GM19328 (cell line): ENCODE results near the gene HOXA4.

Experiments used
- ATAC-seq: cut with Tn5 transposase; IDR thresholded peaks from one replicate; pipeline ENCODE4 v1.9.1; 2021; ENCODE audit warnings: mild to moderate bottlenecking, moderate library complexity; ENCODE audit not compliant: unreplicated experiment

HOXA4 gene

DNA sequence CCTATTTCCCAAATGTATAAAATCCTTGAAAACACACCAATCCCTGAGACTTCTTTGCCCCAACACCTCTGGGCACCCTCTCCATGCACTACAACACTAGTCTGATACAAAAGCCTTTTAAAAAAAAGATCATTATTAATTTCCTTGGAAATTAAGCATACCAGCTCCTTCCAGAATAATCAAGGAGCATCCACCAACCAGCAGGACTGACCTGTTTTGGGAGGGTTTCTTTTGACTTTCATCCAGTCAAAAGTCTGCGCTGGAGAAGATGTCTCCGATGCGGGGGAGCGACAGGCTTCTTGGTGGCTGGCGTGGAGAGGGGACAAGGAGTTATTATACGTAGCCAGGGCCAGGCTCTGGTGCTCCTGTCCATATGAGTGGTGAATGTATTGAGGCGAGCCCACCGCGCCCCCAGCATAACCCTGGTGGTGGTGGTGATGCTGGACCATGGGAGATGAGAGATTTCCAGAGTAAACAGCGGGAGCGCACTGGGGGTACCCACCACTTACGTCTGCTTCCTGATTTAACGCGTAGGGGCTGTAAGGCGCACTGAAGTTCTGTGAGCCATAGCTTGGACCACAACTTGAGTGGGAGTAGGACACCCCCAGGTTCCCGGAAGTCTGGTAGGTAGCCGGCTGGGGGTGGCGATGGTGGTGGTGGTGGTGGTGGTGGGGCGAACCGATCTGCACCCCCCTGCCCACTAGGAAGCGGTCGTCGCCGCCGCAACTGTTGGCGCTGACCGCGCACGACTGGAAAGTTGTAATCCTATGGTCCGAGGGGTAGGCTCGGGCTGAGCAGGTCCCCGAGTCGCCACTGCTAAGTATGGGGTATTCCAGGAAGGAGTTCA, 35.3 kb downstream of the HOXA4 start:
- peak; percentile 5 for ATAC-seq

DNA sequence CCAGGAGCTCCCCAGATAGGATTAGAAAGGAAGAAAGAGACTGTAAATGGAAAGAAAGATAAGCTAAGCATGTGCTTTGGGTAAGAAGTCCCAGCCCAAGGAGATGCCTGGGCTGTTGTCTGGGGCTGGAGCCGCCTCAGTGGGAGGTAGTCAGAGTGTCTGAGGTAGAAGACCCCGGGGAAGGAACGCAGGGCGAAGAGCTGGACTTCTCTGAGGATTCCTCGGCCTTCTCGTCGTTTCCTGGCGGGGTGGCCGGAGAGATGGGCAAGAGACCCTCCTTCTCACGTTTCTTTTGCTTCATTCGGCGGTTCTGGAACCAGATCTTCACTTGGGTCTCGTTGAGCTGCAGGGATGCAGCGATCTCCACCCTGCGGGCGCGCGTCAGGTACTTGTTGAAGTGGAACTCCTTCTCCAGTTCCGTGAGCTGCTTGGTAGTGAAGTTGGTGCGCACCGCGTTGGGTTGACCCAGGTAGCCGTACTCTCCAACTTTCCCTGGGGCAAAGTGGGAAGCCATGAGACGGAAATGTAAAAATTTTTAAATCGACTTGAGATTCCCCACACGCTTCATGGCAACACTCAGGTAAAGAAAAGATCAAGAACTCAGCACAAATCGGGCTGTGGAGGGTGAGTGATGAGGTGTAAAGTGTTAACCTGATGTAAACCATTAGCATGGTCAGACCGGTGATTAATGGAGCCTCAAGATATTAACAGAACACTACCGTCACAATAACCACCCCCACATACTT, 36.1 kb downstream of the HOXA4 start:
- ATAC-seq, result no peak

DNA sequence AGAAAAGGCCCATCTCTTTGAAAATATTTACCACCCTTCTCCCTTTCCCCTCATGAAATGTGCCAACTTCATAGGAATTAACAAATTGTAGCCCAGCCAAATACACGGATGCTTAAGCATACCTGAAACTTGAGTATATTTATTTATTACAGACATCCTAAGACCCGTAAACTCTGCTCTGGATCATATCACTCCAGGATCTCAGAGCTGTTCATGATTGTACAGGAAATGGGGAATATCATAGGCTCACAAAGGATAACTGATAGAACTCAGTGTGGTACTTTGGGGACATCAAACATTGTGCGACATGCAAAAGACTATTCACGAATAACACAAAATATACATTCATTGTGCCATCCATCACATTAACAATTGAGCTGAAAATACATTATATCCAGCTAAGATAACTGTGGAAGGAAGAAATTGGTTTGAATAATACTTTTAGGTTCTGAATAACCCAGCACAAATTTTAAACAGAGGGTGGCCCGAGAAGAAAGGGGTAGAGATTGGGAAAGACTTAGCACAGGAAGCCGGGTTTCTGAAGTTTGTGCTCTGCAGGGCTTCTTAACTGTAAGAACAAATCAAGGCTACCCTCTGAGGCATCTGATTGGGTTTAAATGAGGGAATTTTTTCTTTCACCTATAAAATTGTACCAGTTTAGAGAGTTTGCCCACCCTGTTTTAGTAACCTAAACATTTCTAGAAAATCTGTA, 37.2 kb downstream of the HOXA4 start:
- no peak for ATAC-seq

DNA sequence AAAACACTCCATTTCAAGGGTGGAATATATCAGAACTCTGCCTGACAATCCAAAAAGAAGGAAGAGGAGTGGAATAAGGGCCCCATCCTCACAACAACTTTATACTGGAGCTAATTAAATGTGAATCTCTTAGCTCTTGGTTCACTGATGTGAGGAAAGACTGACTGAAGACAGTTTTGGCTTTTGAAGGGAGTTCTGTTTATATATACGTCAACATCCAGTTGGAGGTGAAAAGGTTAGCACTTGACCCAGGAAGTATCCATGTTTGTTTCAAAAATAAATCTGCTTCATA, 37.8 kb downstream of the HOXA4 start:
- ATAC-seq, result no peak

DNA sequence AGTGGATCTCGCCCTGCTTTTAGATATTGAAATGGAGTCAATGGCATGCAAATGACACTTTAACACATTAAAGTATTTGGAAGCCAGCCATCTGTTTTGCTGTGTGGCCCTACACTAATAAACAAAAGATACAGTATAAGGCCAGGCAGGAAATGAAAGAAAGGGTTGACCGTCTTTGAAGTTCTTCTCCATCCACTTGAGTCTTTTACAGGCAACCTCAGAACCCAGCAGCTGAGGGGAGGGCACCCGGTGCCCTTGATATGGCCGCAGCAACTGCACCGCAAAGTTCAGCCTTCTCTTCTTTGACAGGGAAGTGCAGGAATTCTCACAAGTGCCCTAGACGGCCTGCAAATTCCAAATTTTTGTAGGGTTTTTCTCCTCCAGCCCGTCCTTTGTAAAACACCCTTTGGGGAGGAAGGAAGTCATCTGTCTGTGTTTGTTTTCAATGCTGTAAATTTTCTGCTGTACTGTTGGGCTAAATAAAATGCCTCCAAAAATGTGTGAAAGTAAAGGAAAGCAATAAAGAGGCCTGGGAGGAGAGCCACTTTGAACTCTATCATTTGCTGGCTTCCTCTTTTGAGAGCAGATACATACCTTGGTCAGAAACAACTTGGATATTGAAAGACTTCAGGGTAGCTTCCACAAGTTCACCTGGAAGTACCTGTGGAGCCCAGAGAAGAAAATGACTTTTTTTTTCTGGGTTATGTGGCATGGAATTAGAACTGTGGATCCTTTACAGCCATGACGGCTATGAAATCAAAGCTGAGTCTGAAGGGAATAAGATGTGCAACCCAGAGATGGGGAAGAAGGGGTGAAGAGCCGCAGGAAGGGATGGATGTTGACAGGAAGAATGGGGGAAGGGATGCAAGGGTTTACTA, 38.4 kb downstream of the HOXA4 start:
- no peak for ATAC-seq

DNA sequence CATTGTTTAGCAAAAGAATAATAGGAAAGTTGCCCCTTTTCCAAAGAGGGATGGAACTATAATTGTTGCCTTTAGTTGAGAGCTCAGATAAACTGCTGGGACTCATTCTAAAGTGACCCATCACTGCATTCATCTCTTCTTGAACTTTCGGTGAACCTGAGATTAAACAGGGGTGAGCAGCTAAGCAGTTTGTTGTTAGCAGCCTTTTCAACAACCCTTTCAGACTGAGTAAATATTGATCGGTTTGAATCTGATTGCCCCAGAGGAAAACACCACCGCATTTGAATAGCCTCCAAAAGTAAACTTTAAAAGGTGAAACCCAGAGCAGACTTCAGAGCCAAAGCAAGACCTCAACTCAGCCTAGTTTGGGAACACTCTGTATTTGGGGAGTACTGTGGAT, 39.5 kb downstream of the HOXA4 start:
- no peak for ATAC-seq

DNA sequence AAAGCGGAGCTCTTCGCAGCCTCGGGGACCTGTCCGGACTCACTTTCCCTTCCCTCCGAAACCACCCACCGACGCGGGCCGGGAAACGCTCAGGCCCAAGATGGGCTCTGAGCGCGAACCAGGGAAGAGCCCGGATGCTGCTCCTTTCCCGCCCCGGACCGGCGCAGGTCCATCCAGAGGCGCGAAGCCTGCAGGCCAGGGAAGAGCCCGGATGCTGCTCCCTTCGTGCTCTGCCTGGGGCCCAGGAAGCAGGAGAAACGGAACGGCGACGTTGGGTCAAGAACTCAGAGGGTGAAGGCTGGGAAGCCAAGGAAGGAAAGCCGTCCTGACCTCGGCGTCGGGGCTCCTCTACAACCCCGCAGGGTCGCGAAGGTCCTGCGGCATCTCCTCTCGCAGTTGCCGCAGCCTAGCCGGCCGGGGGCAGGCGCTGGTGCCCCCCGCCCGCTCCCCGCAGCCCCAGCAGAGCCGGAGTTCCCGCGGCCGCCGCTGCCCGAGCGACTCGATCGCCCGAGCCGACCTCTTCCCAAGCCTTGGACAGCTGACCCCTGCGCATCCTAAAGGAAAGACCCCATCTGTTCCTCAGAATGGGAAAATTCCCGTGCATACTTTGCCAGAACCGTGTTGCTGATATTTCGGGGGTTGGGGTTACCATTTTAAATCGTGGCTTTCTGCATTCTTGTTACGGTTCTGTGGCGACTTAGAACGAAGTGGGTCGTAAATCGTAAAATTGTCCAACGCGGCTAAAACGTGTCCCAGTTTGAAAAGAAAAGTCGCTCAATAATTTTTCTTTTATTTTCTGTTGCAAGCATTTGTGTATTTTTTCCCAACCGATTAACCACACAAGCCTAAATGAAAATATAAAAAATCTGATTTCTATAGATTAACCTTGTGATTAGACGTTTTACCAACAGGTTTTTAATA, 42.3 kb downstream of the HOXA4 start:
- ATAC-seq, result no peak

DNA sequence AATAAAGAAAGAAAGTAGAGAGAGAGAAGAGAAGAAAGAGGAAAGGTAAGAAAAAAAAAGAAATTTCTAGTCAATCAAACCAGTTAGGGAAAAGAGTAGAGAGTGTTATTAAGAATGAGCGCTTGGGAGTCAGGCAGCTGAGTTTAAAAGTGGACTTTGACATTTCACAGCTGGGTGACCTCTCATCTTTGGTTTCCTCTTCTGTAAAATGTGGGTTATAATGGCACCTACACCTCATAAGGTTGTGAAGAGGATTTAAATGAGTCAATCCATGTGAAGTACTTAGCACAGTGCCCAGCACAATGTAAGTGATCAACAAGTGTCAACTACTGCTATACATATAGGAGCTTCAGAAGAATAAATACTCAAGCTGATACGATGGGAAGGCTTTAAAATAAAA, 46.9 kb downstream of the HOXA4 start:
- ATAC-seq, result no peak

DNA sequence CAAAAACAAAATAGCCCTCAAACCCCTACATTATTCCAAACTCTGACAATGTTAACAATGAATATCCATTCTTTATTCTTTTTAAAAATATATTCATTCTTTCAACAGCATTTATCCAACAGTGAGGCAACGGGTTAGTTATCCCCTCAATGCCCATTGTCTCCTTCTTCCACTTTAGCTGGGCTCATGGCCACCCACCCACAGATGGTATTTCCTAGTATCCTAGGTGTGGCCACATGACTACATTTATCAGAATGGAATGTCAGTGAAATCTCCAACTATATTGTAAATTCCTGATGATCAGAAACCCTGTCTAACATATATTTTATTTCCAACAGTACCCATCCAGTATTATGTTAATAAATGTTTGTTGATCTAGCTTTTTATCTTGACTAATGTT, 48.4 kb downstream of the HOXA4 start:
- no peak for ATAC-seq

DNA sequence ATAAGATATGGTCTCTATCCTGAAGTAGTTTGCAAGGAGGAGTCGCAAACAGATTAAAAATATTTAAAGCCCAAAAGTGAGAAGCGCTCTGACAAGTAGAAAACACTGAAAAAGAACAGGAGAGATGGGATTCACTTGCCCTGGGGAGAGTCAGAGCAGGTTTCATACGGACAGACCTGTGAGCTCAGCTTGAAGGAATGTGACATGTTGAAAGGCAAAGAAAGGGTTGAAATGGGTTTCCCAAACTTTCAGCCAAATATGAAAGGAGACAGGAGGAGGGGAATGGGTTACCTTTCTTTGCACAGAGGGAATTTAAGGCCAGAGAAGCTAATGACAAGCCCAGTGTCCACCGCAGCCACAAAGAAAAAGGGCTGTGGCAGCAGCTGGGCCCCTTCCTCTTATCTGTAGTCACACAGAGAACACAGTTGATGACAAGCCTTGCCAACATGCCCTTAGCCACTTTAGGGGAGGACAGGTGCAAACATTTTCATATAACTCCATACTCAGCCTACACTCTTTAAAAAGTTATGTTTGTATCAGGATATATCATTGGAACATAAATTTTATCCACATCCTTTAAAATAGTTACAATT, 49.6 kb downstream of the HOXA4 start:
- no peak for ATAC-seq

DNA sequence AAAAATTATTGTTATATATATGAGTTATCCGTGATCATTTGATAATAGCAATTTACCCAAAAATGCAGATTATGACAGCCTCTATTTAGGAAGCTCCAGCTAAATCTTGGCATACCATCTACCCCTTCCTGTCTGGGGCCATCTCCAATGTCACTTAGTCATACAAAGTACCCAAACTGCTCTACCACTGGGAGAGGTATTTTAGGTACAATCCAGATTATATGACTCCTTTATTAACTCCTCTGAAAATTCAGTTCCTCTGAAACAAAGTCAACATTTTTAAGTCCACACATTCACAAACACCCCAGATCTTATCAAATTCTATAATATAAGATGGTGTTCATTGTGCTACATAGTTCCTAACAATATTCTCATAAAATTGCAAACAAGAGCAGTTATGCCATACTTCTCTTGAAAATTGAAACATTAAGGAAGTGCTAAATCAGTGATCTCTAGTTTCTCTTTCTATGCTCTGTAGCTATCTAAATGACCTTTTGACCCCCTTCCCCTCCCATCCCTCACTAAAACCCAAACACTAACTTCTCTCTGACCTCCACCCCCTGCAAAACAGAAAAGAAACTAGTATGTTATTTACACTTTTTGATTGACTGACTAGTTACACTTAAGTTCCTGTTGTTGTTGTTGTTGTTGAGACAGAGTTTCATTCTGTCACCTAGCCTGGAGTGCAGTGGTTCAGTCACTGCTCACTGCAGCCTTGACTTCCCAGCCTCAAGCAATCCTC, 51.2 kb downstream of the HOXA4 start:
- ATAC-seq, result no peak

DNA sequence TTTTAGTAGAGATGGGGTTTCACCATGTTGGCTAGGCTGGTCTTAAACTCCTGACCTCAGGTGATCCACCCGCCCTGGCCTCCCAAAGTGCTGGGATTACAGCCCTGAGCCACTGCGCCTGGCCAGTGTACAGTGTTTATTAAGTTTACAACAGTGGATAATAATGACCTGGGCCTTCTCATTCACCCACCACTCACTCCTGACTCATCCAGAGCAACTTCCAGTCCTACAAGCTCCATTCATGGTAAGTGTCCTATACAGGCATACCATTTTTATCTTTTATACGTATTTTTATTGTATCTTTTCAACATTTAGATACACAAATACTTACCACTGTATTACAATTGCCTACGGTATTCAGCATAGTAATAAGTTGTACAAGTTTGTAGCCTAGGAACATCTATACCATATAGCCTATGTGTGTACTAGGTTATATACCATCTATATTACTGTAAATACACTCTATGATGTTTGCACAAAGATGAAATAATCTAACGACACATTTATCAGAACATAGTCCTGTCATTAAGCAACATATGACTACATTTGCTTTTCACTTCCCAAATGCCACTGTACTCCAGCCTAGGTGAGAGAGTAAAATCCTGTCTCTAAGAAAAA, 51.8 kb downstream of the HOXA4 start:
- ATAC-seq, result no peak
